RWPE1 (cell line): ENCODE measurements around the gene TRPM2.

Experiments
- CTCF ChIA-PET: fragments of 350-600 bp; sonication (Branson Sonifier 250); formaldehyde crosslinking; extraction: SDS; loops from one replicate; lab custom pipeline; 2021; lab: Yijun Ruan, JAX
- POLR2A ChIA-PET: fragments of 400-600 bp; formaldehyde crosslinking; extraction: SDS; loops from one replicate; lab custom pipeline; 2020; ENCODE audit warnings: antibody characterized with exemption; ENCODE audit not compliant: low non-redundant PET; lab: Yijun Ruan, JAX
- DNase-seq: peaks from one replicate; pipeline ENCODE4 v3.0.0; 2012; ENCODE audit warnings: low spot score
- H3K27ac ChIP-seq: fragments of 450-650 bp; 2 replicates; pipeline ENCODE4 v1.5.1; 2017
- CTCF ChIP-seq: fragments of 450-650 bp; conservative IDR thresholded peaks from 2 replicates; pipeline ENCODE4 v1.5.1; 2017; ENCODE audit warnings: low read depth, mild to moderate bottlenecking

Gene TRPM2

GRCh38 chr21:44370786-44371410 is 17.5 kb downstream of the TRPM2 start:
- CTCF ChIA-PET: no interaction called here
- DNase-seq: no peak
- POLR2A ChIA-PET: no interaction called here
- no peak overlapping the region for H3K27ac ChIP-seq
- no peak for TF ChIP-seq CTCF

- CTCF ChIA-PET: no interaction called here
- TF ChIP-seq CTCF: no peak
- no peak overlapping the region for H3K27ac ChIP-seq
- DNase-seq: no peak
- POLR2A ChIA-PET: no interaction called here
Measured at GRCh38 chr21:44371596-44371995, 18.2 kb downstream of the TRPM2 start.

DNA sequence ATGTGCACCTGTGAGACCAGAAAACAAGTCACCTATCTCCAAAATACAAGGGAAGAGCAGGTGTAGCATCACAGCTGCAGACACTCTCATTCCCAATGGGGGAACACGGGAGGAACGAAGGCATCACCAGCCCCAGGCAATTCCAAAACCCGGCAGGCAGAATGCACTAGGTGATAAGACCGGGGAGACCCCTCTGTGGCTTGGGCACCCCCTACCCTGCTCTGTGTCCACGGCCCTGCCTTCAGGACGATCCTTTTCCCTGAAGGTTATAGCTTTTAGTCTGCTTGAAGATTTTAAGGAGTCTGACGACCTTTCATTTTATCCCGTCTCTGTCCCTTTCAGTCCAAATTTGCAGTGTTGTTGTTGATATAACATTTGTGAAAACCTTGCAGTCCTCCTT is 19.2 kb downstream of the TRPM2 start:
- H3K27ac ChIP-seq: no peak overlapping the region
- ChIA-PET POLR2A (no interaction called here), CTCF (no interaction called here)
- no peak for TF ChIP-seq CTCF
- DNase-seq: no peak

- H3K27ac ChIP-seq: no peak overlapping the region
- no peak for TF ChIP-seq CTCF
- ChIA-PET CTCF (no interaction called here), POLR2A (no interaction called here)
- no peak for DNase-seq
Measured at GRCh38 chr21:44374601-44375280, 21.3 kb downstream of the TRPM2 start.

DNA sequence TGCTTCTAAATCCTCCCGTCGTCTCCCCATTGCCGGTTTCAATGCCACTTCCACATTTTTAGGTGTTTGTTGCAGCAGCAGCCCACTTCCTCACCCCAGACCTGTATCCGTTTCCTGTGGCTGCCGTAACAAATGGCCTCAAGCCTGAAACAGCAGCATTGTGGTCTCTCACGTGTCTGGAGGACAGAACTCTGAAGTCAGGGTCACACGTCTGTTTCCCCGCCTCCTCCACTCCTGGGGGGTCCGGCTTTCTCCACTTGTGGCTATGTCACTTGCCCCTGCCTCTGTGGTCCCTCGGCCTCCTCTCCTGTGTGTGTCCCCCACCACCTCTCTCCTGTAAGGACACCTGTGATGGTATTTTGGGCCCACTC is 21.8 kb downstream of the TRPM2 start:
- H3K27ac ChIP-seq: no peak overlapping the region
- CTCF ChIA-PET: no interaction called here
- POLR2A ChIA-PET: interaction anchor here (0.5 kb wide), 1 partner anchor 271 kb away, joined by 3 read pairs; no protein-coding TSS in a partner anchor
- no peak for DNase-seq
- no peak for TF ChIP-seq CTCF

- ChIA-PET CTCF (no interaction called here), POLR2A (interaction anchor here (0.5 kb wide), 1 partner anchor 271 kb away, joined by 3 read pairs; no protein-coding TSS in a partner anchor)
- no peak for DNase-seq
- no peak for TF ChIP-seq CTCF
- no peak overlapping the region for H3K27ac ChIP-seq
Measured at GRCh38 chr21:44375761-44376241, 22.4 kb downstream of the TRPM2 start.
